Measurements from ENCODE around the gene IL17RB. TPM values are rescaled to one million over a fixed set of nuclear protein-coding genes. Genes with fewer than 3 reads are reported as not detected.

The IL17RB gene
- total RNA-seq, 3 donors from 2014 or later, result 0.64 to 61.6 (median 46.5) TPM

- Histone ChIP-seq H3K4me1 (no peaks in the 10 kb centered on the region), H3K36me3 (no peaks in the 10 kb centered on the region), H3K4me3 (no peak overlapping the region), H3K9me3 (peaks cover 0 to 4% of the 10 kb centered on the region in 2 donors), H3K27me3 (peaks cover 0 to 4% of the 10 kb centered on the region in 2 donors), H3K27ac (no peak overlapping the region)
- no peak for DNase-seq (ENCODE audit: low spot score in 2 of 2)
- intact Hi-C loops (cut with DNase I; ENCODE audit: low total_unique reads), result no loop called here
- TF ChIP-seq, protein P1, sequence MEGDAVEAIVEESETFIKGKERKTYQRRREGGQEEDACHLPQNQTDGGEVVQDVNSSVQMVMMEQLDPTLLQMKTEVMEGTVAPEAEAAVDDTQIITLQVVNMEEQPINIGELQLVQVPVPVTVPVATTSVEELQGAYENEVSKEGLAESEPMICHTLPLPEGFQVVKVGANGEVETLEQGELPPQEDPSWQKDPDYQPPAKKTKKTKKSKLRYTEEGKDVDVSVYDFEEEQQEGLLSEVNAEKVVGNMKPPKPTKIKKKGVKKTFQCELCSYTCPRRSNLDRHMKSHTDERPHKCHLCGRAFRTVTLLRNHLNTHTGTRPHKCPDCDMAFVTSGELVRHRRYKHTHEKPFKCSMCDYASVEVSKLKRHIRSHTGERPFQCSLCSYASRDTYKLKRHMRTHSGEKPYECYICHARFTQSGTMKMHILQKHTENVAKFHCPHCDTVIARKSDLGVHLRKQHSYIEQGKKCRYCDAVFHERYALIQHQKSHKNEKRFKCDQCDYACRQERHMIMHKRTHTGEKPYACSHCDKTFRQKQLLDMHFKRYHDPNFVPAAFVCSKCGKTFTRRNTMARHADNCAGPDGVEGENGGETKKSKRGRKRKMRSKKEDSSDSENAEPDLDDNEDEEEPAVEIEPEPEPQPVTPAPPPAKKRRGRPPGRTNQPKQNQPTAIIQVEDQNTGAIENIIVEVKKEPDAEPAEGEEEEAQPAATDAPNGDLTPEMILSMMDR (IDR thresholded peaks at IDR 0.05), result no peak
- TF ChIP-seq POLR2A (IDR thresholded peaks at IDR 0.05) (no peak), POLR2AphosphoS5 (IDR thresholded peaks at IDR 0.05) (no peak)
Measured at GRCh38 chr3:53913401-53913800, 67.0 kb downstream of the IL17RB start.

Other genes with a start within 250 kb of the IL17RB start
- gene CHDH, start 149 bp upstream of the IL17RB start, total RNA-seq, result 10 to 100 TPM in 2 of 3 donors, 1 to 10 TPM in 1; 2.9 to 67.0 (median 27.9) TPM
- gene ACTR8, start 35.6 kb downstream of the IL17RB start, total RNA-seq, result 10 to 100 TPM; 20.0 to 29.0 (median 22.6) TPM
- gene SELENOK, start 45.3 kb downstream of the IL17RB start, total RNA-seq, result 10 to 100 TPM; 42.4 to 63.6 (median 52.8) TPM

Measured in breast epithelium (tissue), 4 donors.